ENCODE data around the gene MXD4.

- no peak for TF ChIP-seq CTCF (IDR thresholded peaks at IDR 0.05)
- TF ChIP-seq EZH2 (IDR thresholded peaks at IDR 0.05) = no peak
These were observed 2.2 kb downstream of the MXD4 start for GRCh38 chr4:2259541-2260343.

Data from neural progenitor cell (in vitro differentiated cells).